Gastrocnemius medialis (tissue), 4 donors: ENCODE data around the gene FSTL1.

ENCODE experiments used
- POLR2A ChIP-seq, 2 donors: fragments of 450-650 bp; IDR thresholded peaks; one replicate each; pipeline ENCODE4 v1.6.1; 2017; ENCODE audit warnings: antibody characterized with exemption in 2 of 2, mild to moderate bottlenecking in 2 of 2, moderate library complexity in 2 of 2
- TF ChIP-seq, protein P1 (sequence below), 5 experiments: fragments of 450-650 bp in 3 of 5; fragments of 200-600 bp in 2 of 5; sonication (generic) in 2 of 5; IDR thresholded peaks in 4 of 5; conservative IDR thresholded peaks in 1 of 5; 1 replicate in 4 of 5; 2 replicates in 1 of 5; pipeline ENCODE4 v1.5.1; 2016 to 2019; ENCODE audit warnings: antibody characterized with exemption in 5 of 5, mild to moderate bottlenecking in 3 of 5, moderate library complexity in 3 of 5

- TF ChIP-seq, protein P1, sequence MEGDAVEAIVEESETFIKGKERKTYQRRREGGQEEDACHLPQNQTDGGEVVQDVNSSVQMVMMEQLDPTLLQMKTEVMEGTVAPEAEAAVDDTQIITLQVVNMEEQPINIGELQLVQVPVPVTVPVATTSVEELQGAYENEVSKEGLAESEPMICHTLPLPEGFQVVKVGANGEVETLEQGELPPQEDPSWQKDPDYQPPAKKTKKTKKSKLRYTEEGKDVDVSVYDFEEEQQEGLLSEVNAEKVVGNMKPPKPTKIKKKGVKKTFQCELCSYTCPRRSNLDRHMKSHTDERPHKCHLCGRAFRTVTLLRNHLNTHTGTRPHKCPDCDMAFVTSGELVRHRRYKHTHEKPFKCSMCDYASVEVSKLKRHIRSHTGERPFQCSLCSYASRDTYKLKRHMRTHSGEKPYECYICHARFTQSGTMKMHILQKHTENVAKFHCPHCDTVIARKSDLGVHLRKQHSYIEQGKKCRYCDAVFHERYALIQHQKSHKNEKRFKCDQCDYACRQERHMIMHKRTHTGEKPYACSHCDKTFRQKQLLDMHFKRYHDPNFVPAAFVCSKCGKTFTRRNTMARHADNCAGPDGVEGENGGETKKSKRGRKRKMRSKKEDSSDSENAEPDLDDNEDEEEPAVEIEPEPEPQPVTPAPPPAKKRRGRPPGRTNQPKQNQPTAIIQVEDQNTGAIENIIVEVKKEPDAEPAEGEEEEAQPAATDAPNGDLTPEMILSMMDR (IDR thresholded peaks at IDR 0.05 in 4 of 5, conservative IDR thresholded peaks at IDR 0.05 in 1 of 5), result no peak
- no peak for TF ChIP-seq POLR2A (IDR thresholded peaks at IDR 0.05)
These were observed 67.8 kb downstream of the FSTL1 start for GRCh38 chr3:120382941-120383447.
